WTC11 (cell line): ENCODE data around the gene SIRT5. TPM values are rescaled to one million over a fixed set of nuclear protein-coding genes. Genes with fewer than 3 reads are reported as not detected.

Experiments
- ATAC-seq: fragments of 200-7000 bp; cut with Tn5 transposase; 2 replicates; pipeline ENCODE4 v1.10.0; 2021; ENCODE audit warnings: mild to moderate bottlenecking, moderate library complexity
- CTCF ChIA-PET: fragments of 300-600 bp; sonication (Branson Sonifier 250); formaldehyde crosslinking; loops from one replicate; lab custom pipeline; 2021; ENCODE audit warnings: antibody characterized with exemption; lab: Charles Lee
- POLR2A ChIA-PET: fragments of 350-600 bp; sonication (Branson Sonifier 250); formaldehyde crosslinking; loops from one replicate; lab custom pipeline; 2021; ENCODE audit warnings: antibody characterized with exemption; lab: Charles Lee
- DNase-seq: peaks from one replicate; pipeline ENCODE4 v3.0.0; 2021; ENCODE audit warnings: low spot score
- H3K27ac Mint-ChIP-seq: 2 replicates; pipeline ENCODE4 v1.8.0; 2021; ENCODE audit warnings: mixed read lengths
- H3K27me3 Mint-ChIP-seq: 2 replicates; pipeline ENCODE4 v1.8.0; 2021; ENCODE audit warnings: low read depth, mild to moderate bottlenecking, moderate library complexity, mixed read lengths
- H3K36me3 Mint-ChIP-seq: 2 replicates; pipeline ENCODE4 v1.8.0; 2021; ENCODE audit warnings: mixed read lengths
- H3K4me1 Mint-ChIP-seq: 2 replicates; pipeline ENCODE4 v1.8.0; 2022; ENCODE audit warnings: mixed read lengths
- H3K4me3 Mint-ChIP-seq: 2 replicates; pipeline ENCODE4 v1.8.0; 2021; ENCODE audit warnings: mild to moderate bottlenecking, moderate library complexity, mixed read lengths
- H3K9me3 Mint-ChIP-seq: 2 replicates; pipeline ENCODE4 v1.8.0; 2021; ENCODE audit warnings: mixed read lengths
- ATF1 ChIP-seq: sonication (generic); formaldehyde crosslinking; IDR thresholded peaks from 2 replicates; pipeline ENCODE4 v1.8.1; 2023; ENCODE audit warnings: mild to moderate bottlenecking, moderate library complexity, missing genetic modification reagents
- CREM ChIP-seq: sonication (generic); formaldehyde crosslinking; IDR thresholded peaks from 2 replicates; pipeline ENCODE4 v1.8.1; 2022; ENCODE audit warnings: mild to moderate bottlenecking, missing genetic modification reagents, moderate library complexity
- GABPB1 ChIP-seq: sonication (generic); formaldehyde crosslinking; IDR thresholded peaks from 2 replicates; pipeline ENCODE4 v1.8.1; 2023; ENCODE audit warnings: mild to moderate bottlenecking, missing genetic modification reagents
- MYBL2 ChIP-seq: sonication (generic); formaldehyde crosslinking; IDR thresholded peaks from 2 replicates; pipeline ENCODE4 v1.8.1; 2023; ENCODE audit warnings: mild to moderate bottlenecking, moderate library complexity, missing genetic modification reagents
- OVOL2 ChIP-seq: fragments of 250-450 bp; sonication (Bioruptor Pico); IDR thresholded peaks from 2 replicates; pipeline ENCODE4 v1.9.0; 2021; ENCODE audit warnings: mild to moderate bottlenecking, borderline replicate concordance
- SP1 ChIP-seq: sonication (generic); formaldehyde crosslinking; conservative IDR thresholded peaks from 2 replicates; pipeline ENCODE4 v1.8.1; 2022; ENCODE audit warnings: missing genetic modification reagents
- TCF7 ChIP-seq: sonication (generic); formaldehyde crosslinking; IDR thresholded peaks from 2 replicates; pipeline ENCODE4 v1.8.0; 2022; ENCODE audit warnings: mild to moderate bottlenecking, low read depth, missing genetic modification reagents, moderate library complexity
- ZNF138 ChIP-seq: sonication (generic); formaldehyde crosslinking; conservative IDR thresholded peaks from 2 replicates; pipeline ENCODE4 v1.8.1; 2022; ENCODE audit warnings: mild to moderate bottlenecking, moderate library complexity, missing genetic modification reagents
- ZNF317 ChIP-seq: sonication (generic); formaldehyde crosslinking; IDR thresholded peaks from 2 replicates; pipeline ENCODE4 v1.8.1; 2023; ENCODE audit warnings: low read depth, mild to moderate bottlenecking, moderate library complexity, missing genetic modification reagents, borderline replicate concordance
- ZNF416 ChIP-seq: fragments of 250-450 bp; sonication (Bioruptor Pico); IDR thresholded peaks from 2 replicates; pipeline ENCODE4 v1.9.0; 2021; ENCODE audit warnings: mild to moderate bottlenecking, inconsistent platforms
- total RNA-seq: library from RNA; stranded (reverse); gene quantifications from 3 replicates; pipeline ENCODE4 v1.2.3, GENCODE V29; 2021
- TF ChIP-seq, protein P1 (sequence below): sonication (generic); formaldehyde crosslinking; IDR thresholded peaks from 2 replicates; pipeline ENCODE4 v1.8.0; 2023; ENCODE audit warnings: missing genetic modification reagents, mild to moderate bottlenecking, borderline replicate concordance
- TF ChIP-seq, protein P2 (sequence below): sonication (generic); formaldehyde crosslinking; IDR thresholded peaks from 2 replicates; pipeline ENCODE4 v1.8.1; 2023; ENCODE audit warnings: mild to moderate bottlenecking, missing genetic modification reagents
- TF ChIP-seq, protein P3 (sequence below): sonication (generic); formaldehyde crosslinking; IDR thresholded peaks from 2 replicates; pipeline ENCODE4 v1.8.0; 2022; ENCODE audit warnings: mild to moderate bottlenecking, missing genetic modification reagents
- TF ChIP-seq, protein P4 (sequence below): sonication (generic); formaldehyde crosslinking; IDR thresholded peaks from 2 replicates; pipeline ENCODE4 v1.8.1; 2023; ENCODE audit warnings: mild to moderate bottlenecking, missing genetic modification reagents, borderline replicate concordance
- TF ChIP-seq, protein P5 (sequence below): sonication (generic); formaldehyde crosslinking; IDR thresholded peaks from 2 replicates; pipeline ENCODE4 v1.8.1; 2023; ENCODE audit warnings: mild to moderate bottlenecking, missing genetic modification reagents, moderate library complexity
- TF ChIP-seq, protein P6 (sequence below): sonication (generic); formaldehyde crosslinking; IDR thresholded peaks from 2 replicates; pipeline ENCODE4 v1.8.1; 2022; ENCODE audit warnings: missing genetic modification reagents, borderline replicate concordance

Gene SIRT5
- total RNA-seq, 1 experiment from 2014 or later, result 11.8 TPM

DNA sequence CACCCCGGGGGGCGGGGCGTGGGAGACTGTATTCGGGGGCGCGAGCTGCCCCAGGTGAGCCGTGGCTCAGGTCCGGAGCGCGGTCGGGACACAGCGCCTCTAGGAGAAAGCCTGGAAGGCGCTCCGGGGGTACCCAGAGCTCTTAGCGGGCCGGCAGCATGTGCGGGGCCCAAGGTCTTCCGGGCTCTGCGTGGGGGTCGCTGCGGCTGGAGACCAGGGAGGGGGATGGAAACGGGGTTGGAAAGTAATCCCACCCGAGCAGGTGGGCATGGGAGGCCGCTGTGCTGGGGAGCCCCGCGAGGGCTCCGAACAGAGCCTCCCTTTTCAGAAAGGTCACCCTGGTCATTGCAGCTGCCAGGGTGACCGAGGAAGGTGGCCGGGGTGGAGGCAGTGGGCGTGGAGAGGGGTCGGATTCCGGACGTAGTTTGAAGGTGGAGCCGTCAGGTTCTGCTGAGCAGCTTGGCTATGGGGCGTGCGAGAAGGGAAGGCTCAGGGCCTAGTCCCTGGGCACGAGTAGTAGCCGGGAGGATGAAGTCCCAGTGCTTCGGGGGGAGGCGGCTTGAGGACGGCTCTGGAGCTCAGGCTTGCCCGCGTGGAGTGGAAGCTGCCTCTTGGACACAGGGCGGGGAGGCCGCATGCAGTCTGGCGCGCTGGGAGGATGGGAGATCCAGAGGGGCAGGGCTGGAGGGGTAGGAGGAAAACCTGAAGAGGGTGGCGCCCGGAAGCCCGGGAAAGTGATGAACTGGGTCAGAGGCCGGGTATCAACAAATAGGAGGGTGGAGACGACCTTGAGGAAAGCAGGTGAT is at the start of gene SIRT5 (continued):
- TF ChIP-seq, protein P1, sequence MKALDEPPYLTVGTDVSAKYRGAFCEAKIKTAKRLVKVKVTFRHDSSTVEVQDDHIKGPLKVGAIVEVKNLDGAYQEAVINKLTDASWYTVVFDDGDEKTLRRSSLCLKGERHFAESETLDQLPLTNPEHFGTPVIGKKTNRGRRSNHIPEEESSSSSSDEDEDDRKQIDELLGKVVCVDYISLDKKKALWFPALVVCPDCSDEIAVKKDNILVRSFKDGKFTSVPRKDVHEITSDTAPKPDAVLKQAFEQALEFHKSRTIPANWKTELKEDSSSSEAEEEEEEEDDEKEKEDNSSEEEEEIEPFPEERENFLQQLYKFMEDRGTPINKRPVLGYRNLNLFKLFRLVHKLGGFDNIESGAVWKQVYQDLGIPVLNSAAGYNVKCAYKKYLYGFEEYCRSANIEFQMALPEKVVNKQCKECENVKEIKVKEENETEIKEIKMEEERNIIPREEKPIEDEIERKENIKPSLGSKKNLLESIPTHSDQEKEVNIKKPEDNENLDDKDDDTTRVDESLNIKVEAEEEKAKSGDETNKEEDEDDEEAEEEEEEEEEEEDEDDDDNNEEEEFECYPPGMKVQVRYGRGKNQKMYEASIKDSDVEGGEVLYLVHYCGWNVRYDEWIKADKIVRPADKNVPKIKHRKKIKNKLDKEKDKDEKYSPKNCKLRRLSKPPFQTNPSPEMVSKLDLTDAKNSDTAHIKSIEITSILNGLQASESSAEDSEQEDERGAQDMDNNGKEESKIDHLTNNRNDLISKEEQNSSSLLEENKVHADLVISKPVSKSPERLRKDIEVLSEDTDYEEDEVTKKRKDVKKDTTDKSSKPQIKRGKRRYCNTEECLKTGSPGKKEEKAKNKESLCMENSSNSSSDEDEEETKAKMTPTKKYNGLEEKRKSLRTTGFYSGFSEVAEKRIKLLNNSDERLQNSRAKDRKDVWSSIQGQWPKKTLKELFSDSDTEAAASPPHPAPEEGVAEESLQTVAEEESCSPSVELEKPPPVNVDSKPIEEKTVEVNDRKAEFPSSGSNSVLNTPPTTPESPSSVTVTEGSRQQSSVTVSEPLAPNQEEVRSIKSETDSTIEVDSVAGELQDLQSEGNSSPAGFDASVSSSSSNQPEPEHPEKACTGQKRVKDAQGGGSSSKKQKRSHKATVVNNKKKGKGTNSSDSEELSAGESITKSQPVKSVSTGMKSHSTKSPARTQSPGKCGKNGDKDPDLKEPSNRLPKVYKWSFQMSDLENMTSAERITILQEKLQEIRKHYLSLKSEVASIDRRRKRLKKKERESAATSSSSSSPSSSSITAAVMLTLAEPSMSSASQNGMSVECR (CRISPR knock-in tag), result peak; percentile 54; the same call in 1 of the 2 replicates
- peak; percentile 22; the same call in 1 of the 2 replicates for TF ChIP-seq GABPB1 (CRISPR knock-in tag)
- TF ChIP-seq, protein P2, sequence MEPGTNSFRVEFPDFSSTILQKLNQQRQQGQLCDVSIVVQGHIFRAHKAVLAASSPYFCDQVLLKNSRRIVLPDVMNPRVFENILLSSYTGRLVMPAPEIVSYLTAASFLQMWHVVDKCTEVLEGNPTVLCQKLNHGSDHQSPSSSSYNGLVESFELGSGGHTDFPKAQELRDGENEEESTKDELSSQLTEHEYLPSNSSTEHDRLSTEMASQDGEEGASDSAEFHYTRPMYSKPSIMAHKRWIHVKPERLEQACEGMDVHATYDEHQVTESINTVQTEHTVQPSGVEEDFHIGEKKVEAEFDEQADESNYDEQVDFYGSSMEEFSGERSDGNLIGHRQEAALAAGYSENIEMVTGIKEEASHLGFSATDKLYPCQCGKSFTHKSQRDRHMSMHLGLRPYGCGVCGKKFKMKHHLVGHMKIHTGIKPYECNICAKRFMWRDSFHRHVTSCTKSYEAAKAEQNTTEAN (CRISPR knock-in tag), result peak; percentile 72; the same call in 1 of the 2 replicates
- TF ChIP-seq, protein P3, sequence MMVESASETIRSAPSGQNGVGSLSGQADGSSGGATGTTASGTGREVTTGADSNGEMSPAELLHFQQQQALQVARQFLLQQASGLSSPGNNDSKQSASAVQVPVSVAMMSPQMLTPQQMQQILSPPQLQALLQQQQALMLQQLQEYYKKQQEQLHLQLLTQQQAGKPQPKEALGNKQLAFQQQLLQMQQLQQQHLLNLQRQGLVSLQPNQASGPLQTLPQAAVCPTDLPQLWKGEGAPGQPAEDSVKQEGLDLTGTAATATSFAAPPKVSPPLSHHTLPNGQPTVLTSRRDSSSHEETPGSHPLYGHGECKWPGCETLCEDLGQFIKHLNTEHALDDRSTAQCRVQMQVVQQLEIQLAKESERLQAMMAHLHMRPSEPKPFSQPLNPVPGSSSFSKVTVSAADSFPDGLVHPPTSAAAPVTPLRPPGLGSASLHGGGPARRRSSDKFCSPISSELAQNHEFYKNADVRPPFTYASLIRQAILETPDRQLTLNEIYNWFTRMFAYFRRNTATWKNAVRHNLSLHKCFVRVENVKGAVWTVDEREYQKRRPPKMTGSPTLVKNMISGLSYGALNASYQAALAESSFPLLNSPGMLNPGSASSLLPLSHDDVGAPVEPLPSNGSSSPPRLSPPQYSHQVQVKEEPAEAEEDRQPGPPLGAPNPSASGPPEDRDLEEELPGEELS (CRISPR knock-in tag), result peak; percentile 72; the same call in 1 of the 2 replicates
- TF ChIP-seq TCF7 (CRISPR knock-in tag), result 0 out of 2 replicates have a peak, but pooled peaks have one; percentile 60
- 0 out of 2 replicates have a peak, but pooled peaks have one; percentile 40 for TF ChIP-seq ATF1
- TF ChIP-seq SP1 (CRISPR knock-in tag), result peak; percentile 46
- peak; percentile 26; the same call in 1 of the 2 replicates for TF ChIP-seq MYBL2 (CRISPR knock-in tag)
- 0 out of 2 replicates have a peak, but pooled peaks have one; percentile 24 for TF ChIP-seq CREM (CRISPR knock-in tag)

DNA sequence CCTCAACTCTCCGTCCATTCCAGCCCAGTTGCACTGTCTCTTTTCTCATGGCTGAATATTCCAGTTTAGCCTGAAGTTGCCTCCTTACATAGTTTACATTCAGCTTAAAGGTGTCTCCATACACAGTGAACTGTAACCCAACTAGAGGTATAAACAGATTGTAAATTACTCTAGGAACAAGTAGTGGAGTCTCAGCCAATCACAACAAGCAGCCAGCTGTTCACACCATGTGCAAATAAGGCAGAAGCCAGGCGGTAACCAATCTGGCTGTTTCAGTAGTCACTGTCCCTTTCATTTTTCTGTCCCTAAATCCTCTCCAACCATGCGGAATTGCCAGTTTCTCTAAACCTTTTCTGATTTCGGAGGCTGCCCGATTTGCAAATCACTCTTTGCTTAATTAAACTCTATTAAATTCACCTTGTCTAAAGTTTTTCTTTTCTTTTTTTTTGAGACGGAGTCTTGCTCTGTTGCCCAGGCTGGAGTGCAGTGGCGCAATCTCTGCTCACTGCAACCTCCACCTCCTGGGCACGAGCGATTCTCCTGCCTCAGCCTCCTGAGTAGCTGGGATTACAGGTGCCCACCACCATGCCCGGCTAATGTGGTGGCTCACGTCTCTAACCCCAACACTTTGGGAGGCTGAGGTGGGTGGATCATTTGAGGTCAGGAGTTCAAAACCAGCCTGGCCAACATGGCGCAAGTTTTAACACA is 49.4 kb upstream of the SIRT5 start:
- H3K4me1 Mint-ChIP-seq, result peaks cover 9% of the 10 kb centered on the region
- no peak overlapping the region for H3K4me3 Mint-ChIP-seq
- TF ChIP-seq ZNF138 (CRISPR knock-in tag) (no peak), ZNF317 (no peak), ZNF416 (CRISPR knock-in tag) (no peak), OVOL2 (CRISPR knock-in tag) (no peak)
- TF ChIP-seq, protein P4, sequence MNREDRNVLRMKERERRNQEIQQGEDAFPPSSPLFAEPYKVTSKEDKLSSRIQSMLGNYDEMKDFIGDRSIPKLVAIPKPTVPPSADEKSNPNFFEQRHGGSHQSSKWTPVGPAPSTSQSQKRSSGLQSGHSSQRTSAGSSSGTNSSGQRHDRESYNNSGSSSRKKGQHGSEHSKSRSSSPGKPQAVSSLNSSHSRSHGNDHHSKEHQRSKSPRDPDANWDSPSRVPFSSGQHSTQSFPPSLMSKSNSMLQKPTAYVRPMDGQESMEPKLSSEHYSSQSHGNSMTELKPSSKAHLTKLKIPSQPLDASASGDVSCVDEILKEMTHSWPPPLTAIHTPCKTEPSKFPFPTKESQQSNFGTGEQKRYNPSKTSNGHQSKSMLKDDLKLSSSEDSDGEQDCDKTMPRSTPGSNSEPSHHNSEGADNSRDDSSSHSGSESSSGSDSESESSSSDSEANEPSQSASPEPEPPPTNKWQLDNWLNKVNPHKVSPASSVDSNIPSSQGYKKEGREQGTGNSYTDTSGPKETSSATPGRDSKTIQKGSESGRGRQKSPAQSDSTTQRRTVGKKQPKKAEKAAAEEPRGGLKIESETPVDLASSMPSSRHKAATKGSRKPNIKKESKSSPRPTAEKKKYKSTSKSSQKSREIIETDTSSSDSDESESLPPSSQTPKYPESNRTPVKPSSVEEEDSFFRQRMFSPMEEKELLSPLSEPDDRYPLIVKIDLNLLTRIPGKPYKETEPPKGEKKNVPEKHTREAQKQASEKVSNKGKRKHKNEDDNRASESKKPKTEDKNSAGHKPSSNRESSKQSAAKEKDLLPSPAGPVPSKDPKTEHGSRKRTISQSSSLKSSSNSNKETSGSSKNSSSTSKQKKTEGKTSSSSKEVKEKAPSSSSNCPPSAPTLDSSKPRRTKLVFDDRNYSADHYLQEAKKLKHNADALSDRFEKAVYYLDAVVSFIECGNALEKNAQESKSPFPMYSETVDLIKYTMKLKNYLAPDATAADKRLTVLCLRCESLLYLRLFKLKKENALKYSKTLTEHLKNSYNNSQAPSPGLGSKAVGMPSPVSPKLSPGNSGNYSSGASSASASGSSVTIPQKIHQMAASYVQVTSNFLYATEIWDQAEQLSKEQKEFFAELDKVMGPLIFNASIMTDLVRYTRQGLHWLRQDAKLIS (CRISPR knock-in tag), result no peak
- TF ChIP-seq, protein P5, sequence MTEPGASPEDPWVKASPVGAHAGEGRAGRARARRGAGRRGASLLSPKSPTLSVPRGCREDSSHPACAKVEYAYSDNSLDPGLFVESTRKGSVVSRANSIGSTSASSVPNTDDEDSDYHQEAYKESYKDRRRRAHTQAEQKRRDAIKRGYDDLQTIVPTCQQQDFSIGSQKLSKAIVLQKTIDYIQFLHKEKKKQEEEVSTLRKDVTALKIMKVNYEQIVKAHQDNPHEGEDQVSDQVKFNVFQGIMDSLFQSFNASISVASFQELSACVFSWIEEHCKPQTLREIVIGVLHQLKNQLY, result no peak
- TF ChIP-seq, protein P6, sequence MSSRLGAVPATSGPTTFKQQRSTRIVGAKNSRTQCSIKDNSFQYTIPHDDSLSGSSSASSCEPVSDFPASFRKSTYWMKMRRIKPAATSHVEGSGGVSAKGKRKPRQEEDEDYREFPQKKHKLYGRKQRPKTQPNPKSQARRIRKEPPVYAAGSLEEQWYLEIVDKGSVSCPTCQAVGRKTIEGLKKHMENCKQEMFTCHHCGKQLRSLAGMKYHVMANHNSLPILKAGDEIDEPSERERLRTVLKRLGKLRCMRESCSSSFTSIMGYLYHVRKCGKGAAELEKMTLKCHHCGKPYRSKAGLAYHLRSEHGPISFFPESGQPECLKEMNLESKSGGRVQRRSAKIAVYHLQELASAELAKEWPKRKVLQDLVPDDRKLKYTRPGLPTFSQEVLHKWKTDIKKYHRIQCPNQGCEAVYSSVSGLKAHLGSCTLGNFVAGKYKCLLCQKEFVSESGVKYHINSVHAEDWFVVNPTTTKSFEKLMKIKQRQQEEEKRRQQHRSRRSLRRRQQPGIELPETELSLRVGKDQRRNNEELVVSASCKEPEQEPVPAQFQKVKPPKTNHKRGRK (CRISPR knock-in tag), result no peak
- DNase-seq (no peak), ATAC-seq (no peak)
- H3K9me3 Mint-ChIP-seq, result peaks cover 2% of the 10 kb centered on the region
- H3K36me3 Mint-ChIP-seq, result no peaks in the 10 kb centered on the region
- CTCF ChIA-PET, result no interaction called here
- no peaks in the 10 kb centered on the region for H3K27me3 Mint-ChIP-seq
- H3K27ac Mint-ChIP-seq, result no peak overlapping the region
- POLR2A ChIA-PET, result no interaction called here
